HG03095 (cell line): ENCODE data around the gene ATP1A4.

Experiments used
- ATAC-seq: cut with Tn5 transposase; IDR thresholded peaks from one replicate; pipeline ENCODE4 v1.9.1; 2021; ENCODE audit warnings: moderate library complexity; ENCODE audit not compliant: unreplicated experiment

The ATP1A4 gene

DNA sequence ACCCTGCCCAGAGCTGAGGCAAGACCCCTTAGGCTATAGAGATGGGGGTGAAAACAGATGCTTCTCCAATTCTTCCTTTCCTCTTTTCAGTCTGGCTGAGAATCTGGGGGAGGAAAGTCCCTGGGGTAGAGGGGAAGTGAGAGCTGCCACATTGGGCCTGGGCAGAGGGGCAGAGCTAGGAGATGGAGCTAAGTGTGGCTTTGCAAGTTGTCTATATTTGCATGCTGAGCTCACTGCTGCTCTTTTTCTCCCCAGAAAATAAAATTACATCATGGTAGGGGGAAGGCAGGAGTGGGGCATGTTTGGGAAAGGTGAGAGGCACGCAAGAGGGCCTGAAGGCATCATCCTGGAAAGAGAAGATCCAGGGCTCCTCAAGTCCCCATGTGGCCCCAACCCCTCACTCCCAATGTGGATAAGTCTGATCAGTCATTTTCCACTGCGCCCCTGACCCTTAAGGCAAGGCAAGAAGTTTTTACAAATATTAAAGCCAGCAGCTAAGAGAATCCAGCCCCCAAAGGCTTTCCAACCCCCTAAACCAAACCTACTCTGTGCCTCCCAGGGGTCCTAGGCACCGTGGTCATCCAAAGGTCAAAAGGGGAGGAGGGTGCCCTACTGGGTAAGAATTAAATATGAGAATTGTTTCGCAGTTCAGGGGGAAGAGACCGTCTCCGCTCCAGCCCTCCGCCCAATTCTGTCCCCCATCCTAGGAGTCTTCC lies 53.3 kb downstream of the ATP1A4 start:
- ATAC-seq, result peak; percentile 39

- no peak for ATAC-seq
These were observed 54.0 kb downstream of the ATP1A4 start, which contains the start of gene PEA15 for GRCh38 chr1:160205242-160206035. TSS of gene PEA15 (plus strand) at chr1:160205384. CDS start at chr1:160211545, 6,161 bp downstream.

GRCh38 chr1:160206036-160206389 lies 54.6 kb downstream of the ATP1A4 start:
- ATAC-seq, result no peak

DNA sequence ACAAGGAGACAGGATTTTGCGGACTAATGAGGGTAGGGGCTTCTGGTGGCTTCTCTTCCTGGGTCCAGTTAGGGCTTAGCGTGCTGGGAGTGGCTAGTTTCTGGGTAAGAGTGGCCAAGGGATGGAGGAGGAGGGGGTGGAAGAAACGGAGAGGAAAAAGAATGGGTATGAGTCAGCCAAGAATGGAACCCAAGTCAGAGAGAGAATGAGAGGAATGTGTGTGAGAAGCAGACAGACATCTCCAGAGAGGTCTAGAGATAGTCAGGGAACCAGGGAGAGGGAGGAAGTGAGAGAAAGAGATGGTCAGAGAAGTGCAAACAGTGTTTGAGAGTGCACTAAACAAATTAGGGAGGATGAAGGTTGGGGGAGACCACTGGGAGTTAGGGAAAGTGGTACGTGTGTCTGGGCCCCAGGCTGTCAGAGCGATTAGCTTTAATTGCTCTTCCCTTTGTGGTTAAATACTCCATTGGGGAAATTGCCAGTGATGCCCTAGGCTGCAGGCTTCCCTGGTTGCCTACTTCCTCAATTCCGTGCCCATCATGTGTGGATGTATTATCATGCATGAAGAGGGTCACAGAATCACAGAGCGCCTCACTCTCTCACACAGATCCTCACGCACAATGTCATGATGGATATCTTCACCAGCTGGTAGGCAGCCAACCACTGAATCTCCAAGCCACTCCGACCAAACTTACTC lies 55.2 kb downstream of the ATP1A4 start:
- ATAC-seq, result no peak

DNA sequence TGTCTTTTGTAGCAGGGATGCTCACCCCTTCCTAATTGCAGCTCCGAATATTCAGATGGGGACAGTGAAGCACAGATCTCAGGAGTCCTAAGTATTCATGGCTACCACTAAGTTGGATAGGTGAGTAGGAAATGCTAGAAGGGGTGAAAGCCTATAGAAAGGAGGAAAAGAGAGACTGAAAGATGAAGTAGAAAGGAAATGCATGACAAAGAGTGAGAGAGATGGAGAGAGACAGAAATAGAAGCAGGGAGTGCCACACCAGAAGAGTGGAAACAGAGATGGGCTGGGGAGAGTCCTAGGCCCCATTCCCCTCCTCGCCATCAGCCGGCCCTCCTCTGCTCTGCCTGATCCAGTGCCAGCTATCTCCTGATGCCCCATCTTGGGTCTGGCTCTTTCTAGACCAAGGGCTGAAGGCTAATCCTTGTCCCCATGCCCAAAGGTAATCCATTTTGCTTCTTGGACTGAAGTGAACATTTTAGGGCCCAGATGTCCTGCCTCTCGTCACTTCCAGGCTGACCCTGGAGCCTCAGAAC lies 55.8 kb downstream of the ATP1A4 start:
- ATAC-seq, result no peak

- ATAC-seq, result no peak
These were observed 56.6 kb downstream of the ATP1A4 start for GRCh38 chr1:160207771-160208556.

DNA sequence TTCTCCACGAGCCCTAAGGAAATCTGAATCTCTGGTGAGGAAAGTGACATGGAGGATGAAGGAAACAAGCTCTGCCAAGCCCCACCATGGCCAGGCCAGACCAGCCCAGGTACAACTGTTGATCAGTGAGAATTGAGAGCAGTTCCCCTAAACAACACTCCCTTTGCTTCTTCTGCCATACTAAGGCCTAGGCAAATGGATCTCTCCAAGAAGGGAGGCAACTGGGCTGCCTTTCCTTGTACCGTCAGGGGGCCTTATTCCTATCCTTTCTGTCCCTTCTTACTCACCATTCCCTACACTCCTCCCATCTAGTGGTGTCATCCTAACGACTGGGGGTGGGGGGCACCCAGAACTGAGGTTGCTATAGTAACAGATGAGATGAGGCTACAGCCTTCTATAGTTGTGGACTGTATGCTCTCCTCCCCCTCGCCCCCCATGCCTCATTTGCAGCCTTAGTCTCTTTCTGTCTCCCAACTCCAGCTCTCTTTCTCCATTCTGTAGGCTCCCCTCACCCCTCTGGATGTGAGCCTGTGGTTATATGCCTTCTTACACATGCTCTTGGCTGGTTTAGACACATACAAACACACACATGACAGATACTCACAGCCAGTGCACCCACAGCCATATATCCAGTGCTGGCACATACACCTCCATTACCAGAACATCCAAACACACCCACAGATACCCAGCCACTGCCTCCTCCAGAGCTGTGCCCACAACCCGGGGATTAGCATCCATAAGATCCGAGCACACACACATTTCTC lies 57.3 kb downstream of the ATP1A4 start:
- no peak for ATAC-seq

DNA sequence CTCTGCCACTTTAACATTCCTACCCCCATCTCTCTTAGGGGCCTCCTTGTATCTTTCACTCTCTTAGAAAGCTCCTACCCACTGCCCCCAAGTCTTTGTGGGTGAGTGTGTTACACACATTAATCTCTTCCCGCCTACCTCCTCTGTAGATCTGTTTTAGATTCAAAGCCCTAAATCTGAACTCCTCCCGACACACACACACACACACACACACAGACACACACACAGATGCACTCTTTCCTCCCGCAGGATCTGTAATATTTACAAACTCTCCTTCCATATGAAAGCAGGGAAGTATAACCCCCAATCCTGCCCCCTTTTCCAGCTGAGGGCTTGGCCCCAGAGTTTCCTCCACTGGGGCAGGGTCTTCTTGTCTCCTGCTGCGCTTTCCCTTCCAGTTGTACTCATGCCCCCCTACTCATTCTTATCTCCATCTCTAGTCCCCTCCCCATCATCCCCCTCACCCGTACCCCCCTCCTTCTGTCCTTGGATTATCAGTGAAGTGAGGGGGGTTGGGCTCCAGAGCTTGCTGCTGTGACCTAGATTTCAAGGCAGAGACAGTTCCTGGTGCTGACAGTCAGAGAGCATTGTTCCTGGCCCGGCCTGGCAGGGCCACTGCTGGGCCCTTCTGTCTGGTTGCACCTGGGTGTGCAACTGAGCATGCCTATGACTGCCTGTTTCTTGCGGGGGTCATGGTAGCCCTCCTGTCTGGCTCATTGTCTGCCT lies 58.1 kb downstream of the ATP1A4 start:
- ATAC-seq, result no peak

DNA sequence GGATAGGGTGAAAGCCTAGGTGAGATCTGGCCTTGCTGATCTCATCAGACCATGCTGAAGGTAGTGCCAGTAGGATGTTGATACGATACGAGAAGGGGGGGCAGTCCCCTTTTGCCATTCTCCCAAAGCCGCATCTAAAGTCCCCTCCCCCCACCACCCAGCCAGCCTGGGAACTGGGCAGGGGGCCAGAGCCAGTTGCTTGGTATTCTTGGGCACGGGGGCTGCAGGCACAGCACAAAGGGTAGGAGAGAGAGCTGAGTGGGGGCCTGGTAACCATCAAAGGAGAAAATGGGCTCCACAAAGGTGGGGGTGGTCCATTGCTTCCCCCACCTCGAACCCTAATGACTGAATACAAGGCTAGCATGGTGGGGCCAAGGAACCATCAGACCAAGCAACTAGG lies 59.2 kb downstream of the ATP1A4 start:
- no peak for ATAC-seq

DNA sequence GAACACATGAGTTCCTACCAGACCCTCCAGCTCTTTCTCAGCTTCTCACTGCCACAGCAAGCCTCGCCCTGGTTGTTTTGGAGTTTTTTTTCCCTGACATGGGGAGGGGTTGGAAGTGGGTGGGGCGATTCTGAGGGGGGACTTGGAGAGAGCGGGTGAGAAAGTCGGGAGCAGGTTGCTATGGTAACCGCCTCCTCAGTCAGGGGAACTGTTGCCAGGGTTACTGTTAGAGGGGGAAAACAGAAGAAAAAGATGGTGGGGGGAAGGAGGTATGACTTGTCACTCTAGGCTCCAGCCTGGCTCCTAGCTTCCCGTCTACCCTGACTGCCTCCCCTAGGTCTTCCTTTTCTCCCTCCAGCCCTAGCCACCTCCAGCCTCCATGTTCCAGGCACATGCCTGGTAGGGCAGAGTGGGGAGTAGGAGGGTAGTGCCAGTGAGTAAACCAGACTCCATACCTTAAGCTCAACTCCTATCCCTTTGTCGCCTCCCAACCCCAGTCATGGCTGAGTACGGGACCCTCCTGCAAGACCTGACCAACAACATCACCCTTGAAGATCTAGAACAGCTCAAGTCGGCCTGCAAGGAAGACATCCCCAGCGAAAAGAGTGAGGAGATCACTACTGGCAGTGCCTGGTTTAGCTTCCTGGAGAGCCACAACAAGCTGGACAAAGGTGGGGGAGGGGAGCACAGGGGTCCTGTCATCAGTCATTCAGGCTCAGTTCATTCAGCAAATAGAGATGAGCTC lies 59.8 kb downstream of the ATP1A4 start:
- no peak for ATAC-seq

DNA sequence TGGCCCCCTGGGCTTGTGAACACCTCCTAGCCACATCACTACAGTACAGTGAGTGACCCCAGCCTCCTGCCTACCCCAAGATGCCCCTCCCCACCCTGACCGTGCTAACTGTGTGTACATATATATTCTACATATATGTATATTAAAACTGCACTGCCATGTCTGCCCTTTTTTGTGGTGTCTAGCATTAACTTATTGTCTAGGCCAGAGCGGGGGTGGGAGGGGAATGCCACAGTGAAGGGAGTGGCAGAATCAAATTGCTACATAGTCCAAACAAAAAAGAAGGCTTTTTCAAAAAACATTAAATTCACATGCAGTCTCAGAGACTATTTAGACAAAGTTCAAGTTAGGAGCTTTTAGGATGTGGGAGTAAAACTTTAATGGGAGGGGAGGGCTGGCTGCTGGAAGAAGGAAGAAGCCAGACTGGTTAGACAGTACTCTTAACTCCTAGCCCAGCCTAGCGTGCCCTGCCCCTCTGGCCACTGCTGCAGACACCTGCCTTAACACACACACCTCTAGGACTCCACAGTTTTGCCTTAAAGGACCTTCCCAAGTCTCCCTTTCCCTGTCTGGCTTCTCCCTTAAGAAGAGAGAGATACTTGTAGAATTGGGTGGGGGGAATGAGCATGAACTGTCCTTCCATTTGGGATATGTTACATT lies 63.2 kb downstream of the ATP1A4 start:
- no peak for ATAC-seq

DNA sequence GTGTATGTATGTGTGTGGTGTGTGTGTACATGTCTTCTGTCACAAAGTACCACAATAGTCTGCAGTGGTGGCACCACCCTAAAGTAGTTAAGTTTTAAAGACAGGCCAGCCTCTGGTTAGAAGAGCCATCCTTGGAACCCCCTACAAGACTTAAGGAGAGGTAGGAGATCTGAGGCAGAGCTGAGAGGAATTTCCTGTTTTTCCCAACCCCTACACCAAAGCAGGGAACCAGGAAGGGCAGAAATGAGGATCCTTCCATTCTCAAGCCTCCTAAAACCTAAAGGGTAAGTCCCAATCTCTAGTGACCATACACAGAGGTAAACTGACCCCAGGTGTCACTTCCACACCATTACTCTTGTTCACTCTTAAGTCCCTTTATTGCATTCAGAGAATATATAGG lies 64.9 kb downstream of the ATP1A4 start:
- no peak for ATAC-seq

DNA sequence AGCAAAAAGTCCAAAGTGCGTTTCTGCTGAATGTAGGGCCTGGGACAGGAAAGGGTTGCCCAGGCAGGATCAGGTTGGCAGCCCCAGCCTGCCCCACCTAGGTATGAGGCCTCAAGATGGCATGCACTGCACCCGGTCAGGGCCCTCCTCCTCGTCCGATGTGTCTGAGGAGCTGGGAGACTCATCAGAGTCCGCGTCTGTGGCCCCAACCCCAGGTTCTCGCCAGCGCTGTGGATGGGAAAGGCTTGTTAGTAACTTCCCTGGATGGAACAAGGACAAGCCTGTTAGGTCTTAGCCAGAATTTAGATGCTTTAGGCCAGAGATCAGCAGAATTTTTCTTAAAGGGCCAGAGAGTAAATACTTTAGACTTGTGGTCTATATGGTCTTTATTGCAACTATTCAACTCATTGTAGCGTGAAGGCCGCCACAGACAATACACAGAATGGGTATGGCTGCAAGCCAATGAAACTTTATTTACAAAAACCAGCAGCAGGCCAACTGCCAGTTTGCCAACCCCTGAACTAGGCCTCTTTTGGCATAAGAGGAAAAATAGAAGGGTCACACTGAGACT lies 66.2 kb downstream of the ATP1A4 start:
- ATAC-seq, result no peak

GRCh38 chr1:160219062-160219929 lies 67.9 kb downstream of the ATP1A4 start:
- ATAC-seq, result no peak

DNA sequence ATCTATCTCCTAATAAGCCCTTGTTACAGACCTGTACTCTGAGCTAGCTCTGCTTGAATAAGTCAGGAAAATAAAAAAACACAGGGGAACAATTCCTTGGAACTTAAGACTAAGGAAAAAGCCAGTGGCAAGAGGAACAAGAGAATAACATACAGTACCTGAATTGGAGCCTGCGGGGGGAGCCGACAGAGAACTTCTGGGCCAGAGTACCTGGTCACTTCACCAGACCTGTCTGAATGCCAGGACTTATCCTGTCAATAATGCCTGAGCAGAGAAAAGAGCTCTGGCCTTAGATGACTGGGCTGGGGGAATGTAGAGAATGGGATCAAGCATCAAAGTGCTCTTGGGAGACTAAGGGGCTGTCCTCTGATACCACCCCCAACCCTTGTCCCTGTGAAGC lies 68.9 kb downstream of the ATP1A4 start:
- ATAC-seq, result no peak

DNA sequence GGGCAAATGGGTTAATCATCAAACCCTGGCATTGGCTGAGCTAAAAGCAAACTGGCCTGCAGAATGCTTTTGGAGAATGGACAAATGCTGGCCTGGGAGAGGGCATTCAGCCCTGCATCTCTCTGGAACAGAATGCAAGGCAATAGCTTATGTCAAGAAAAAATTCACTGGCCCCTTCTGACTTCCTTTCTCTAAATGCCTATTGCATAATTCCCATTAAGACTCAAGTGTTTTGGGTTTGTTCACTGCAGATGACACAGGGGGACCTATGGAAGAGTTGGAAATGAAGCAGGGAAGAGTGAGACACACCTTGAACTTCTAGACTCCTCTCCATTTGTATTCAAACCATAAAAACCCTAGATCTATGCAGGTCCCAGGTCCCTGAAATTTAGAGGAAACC lies 69.7 kb downstream of the ATP1A4 start:
- no peak for ATAC-seq

GRCh38 chr1:160222546-160222945 lies 71.1 kb downstream of the ATP1A4 start:
- ATAC-seq, result no peak
